ENCODE results near the gene TMEM38A. TPM values are rescaled to one million over a fixed set of nuclear protein-coding genes. Genes with fewer than 3 reads are reported as not detected.

The TMEM38A gene
- total RNA-seq = 1 to 10 TPM; 3.6 to 5.8 TPM
- 1 to 10 TPM; 3.7 to 8.5 TPM for polyA plus RNA-seq
- long read RNA-seq, donor 1, transcript TMEM38A-201 (6 exons, 2,649 nt) = major isoform, 23 of 31 reads
- long read RNA-seq, donor 1, partial matches to known transcripts = 8 of 31 reads
- long read RNA-seq, donor 1, other reads (novel, unspliced or antisense) = 0 of 31 reads
- long read RNA-seq, donor 2, partial matches to known transcripts = 0 of 7 reads
- long read RNA-seq, donor 2, other reads (novel, unspliced or antisense) = 4 of 7 reads

DNA sequence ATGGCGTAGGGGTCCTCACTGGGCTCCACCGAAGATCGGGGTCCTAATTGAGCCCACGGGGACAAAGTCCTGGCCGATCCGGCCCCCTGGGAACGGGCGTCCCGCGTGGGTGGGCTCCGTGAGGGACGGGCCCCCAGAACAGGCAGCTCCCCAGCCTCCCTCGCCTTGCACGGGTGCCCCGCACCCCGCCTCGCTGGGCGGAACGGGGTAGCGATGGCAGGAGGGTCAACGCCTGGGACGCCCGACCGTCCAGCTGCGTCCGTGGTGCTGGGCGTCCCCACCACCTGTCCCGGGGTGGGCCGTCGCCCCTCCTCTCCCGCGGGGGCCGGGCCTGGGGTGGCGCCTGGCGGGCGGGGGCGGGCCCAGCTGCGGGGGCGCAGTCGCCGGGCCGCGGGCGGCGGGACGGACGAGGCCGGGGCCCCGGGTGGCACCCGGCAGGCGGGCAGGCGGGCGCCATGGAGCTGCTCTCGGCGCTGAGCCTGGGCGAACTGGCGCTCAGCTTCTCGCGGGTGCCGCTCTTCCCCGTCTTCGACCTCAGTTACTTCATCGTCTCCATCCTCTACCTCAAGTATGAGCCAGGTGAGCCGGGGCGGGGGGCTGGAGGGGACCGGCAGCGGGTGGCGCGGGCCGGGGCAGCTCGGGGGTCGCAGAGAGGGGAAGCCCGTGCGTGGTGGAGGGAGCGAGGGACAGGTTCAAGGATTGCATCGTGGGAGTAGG, at the start of gene TMEM38A:
Gene TMEM38A, plus strand, starts transcription at position 377 of the 717 bp plus-strand sequence. Its CDS starts 79 bp downstream, at position 456.
- peak within 1 kb of the TSS in 1 of 2 donors; percentile 55 for H3K27ac ChIP-seq (ENCODE audit: low read depth in 1 of 2, low read length in 2 of 2)
- H3K27me3 ChIP-seq (ENCODE audit: control insufficient read depth in 1 of 2, insufficient read depth in 2 of 2, low read length in 1 of 2) = no peaks in the 10 kb centered on the region
- H3K4me1 ChIP-seq (ENCODE audit: control insufficient read depth in 1 of 2, insufficient read depth in 2 of 2, low read length in 2 of 2) = no peaks in the 10 kb centered on the region
- peak within 1 kb of the TSS; percentile 61 to 63 for H3K4me3 ChIP-seq (ENCODE audit: low read length in 2 of 2)
- DNase-seq = peak; percentile 60 to 80
- no peaks in the 10 kb centered on the region for H3K9me3 ChIP-seq (ENCODE audit: control insufficient read depth, low read length)
- peak; percentile 44 for ATAC-seq (ENCODE audit: low FRiP score)
- WGBS, 2 donors = 0 to 1% methylated on average over 39 to 76 of the region's 76 CpGs
- no peaks in the 10 kb centered on the region for H3K36me3 ChIP-seq (ENCODE audit: control insufficient read depth in 1 of 2, insufficient read depth in 2 of 2, low read length in 1 of 2)
- intact Hi-C loops (cut with DNase I) = loop anchor here in 1 of 2 donors (1.0 kb wide), 1 partner anchor 33 kb away; the partner anchor contains the start of gene MED26

DNA sequence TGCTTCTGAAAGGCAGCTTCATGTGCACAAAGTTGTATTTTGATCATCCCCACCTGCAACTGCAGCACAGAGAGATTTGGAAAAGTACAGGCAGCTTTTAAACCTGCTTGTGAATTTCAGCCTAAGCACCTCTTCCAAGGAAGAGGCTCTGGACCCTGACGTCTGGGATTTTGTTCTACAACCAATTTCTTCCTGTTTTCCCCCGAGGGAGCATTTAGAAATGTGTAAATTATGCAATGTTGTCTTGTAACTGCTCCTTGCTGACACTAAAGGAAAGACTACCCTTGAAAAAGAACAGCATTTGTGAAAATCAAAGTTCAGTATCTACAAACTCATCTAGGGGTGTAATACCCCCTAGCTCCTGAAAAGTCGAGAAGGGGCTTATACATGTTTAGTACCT, 48.3 kb upstream of the TMEM38A start:
- ATAC-seq (ENCODE audit: low FRiP score) (no peak), DNase-seq (no peak)
- Histone ChIP-seq H3K36me3 (ENCODE audit: control insufficient read depth in 1 of 2, insufficient read depth in 2 of 2, low read length in 1 of 2) (no peaks in the 10 kb centered on the region), H3K4me1 (ENCODE audit: control insufficient read depth in 1 of 2, insufficient read depth in 2 of 2, low read length in 2 of 2) (no peaks in the 10 kb centered on the region), H3K4me3 (ENCODE audit: low read length in 2 of 2) (no peak overlapping the region), H3K27me3 (ENCODE audit: control insufficient read depth in 1 of 2, insufficient read depth in 2 of 2, low read length in 1 of 2) (no peaks in the 10 kb centered on the region), H3K9me3 (ENCODE audit: control insufficient read depth, low read length) (no peaks in the 10 kb centered on the region), H3K27ac (ENCODE audit: low read depth in 1 of 2, low read length in 2 of 2) (no peak overlapping the region)
- intact Hi-C loops (cut with DNase I) = no loop called here
- WGBS, 2 donors = 61 to 67% methylated on average over 3 of the region's 3 CpGs

GRCh38 chr19:16613841-16614240, 47.1 kb upstream of the TMEM38A start:
- H3K36me3 ChIP-seq (ENCODE audit: control insufficient read depth in 1 of 2, insufficient read depth in 2 of 2, low read length in 1 of 2) = no peaks in the 10 kb centered on the region
- no peaks in the 10 kb centered on the region for H3K9me3 ChIP-seq (ENCODE audit: control insufficient read depth, low read length)
- no peaks in the 10 kb centered on the region for H3K27me3 ChIP-seq (ENCODE audit: control insufficient read depth in 1 of 2, insufficient read depth in 2 of 2, low read length in 1 of 2)
- intact Hi-C loops (cut with DNase I) = no loop called here
- ATAC-seq (ENCODE audit: low FRiP score) = no peak
- DNase-seq = no peak
- no peak overlapping the region for H3K27ac ChIP-seq (ENCODE audit: low read depth in 1 of 2, low read length in 2 of 2)
- 86 to 92% methylated on average over 2 of the region's 2 CpGs for WGBS, 2 donors
- H3K4me3 ChIP-seq (ENCODE audit: low read length in 2 of 2) = no peak overlapping the region
- H3K4me1 ChIP-seq (ENCODE audit: control insufficient read depth in 1 of 2, insufficient read depth in 2 of 2, low read length in 2 of 2) = no peaks in the 10 kb centered on the region

GRCh38 chr19:16614941-16615340, 46.0 kb upstream of the TMEM38A start:
- DNase-seq (no peak), ATAC-seq (ENCODE audit: low FRiP score) (no peak)
- Histone ChIP-seq H3K4me1 (ENCODE audit: control insufficient read depth in 1 of 2, insufficient read depth in 2 of 2, low read length in 2 of 2) (no peaks in the 10 kb centered on the region), H3K4me3 (ENCODE audit: low read length in 2 of 2) (no peak overlapping the region), H3K36me3 (ENCODE audit: control insufficient read depth in 1 of 2, insufficient read depth in 2 of 2, low read length in 1 of 2) (no peaks in the 10 kb centered on the region), H3K27me3 (ENCODE audit: control insufficient read depth in 1 of 2, insufficient read depth in 2 of 2, low read length in 1 of 2) (no peaks in the 10 kb centered on the region), H3K9me3 (ENCODE audit: control insufficient read depth, low read length) (no peaks in the 10 kb centered on the region), H3K27ac (ENCODE audit: low read depth in 1 of 2, low read length in 2 of 2) (no peak overlapping the region)
- WGBS, 2 donors = 44 to 59% methylated on average over 2 of the region's 2 CpGs
- intact Hi-C loops (cut with DNase I) = no loop called here

DNA sequence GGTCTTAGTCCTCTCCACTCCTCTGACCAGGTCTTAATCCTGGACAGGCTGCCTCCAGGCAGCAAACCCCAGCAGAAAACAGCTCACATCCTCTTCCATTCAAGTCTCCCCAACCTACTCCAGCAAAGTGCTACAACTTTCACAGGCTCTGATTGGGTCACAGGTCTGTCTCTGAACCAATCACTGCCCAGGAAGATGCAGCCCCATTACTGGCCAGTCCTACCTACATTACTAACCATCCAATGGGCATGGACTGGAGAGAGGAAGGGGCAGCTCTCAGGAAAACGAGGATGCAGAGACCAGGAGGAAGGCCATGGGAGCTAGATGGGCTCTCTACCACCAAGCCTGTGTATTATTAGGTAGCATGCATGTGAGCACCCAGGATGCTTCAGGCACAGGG, 45.1 kb upstream of the TMEM38A start:
- intact Hi-C loops (cut with DNase I) = no loop called here
- H3K27me3 ChIP-seq (ENCODE audit: control insufficient read depth in 1 of 2, insufficient read depth in 2 of 2, low read length in 1 of 2) = no peaks in the 10 kb centered on the region
- 31 to 43% methylated on average over 1 of the region's 1 CpG for WGBS, 2 donors
- no peaks in the 10 kb centered on the region for H3K36me3 ChIP-seq (ENCODE audit: control insufficient read depth in 1 of 2, insufficient read depth in 2 of 2, low read length in 1 of 2)
- H3K4me1 ChIP-seq (ENCODE audit: control insufficient read depth in 1 of 2, insufficient read depth in 2 of 2, low read length in 2 of 2) = no peaks in the 10 kb centered on the region
- DNase-seq (no peak), ATAC-seq (ENCODE audit: low FRiP score) (no peak)
- H3K4me3 ChIP-seq (ENCODE audit: low read length in 2 of 2) = no peak overlapping the region
- H3K27ac ChIP-seq (ENCODE audit: low read depth in 1 of 2, low read length in 2 of 2) = no peak overlapping the region
- H3K9me3 ChIP-seq (ENCODE audit: control insufficient read depth, low read length) = no peaks in the 10 kb centered on the region

DNA sequence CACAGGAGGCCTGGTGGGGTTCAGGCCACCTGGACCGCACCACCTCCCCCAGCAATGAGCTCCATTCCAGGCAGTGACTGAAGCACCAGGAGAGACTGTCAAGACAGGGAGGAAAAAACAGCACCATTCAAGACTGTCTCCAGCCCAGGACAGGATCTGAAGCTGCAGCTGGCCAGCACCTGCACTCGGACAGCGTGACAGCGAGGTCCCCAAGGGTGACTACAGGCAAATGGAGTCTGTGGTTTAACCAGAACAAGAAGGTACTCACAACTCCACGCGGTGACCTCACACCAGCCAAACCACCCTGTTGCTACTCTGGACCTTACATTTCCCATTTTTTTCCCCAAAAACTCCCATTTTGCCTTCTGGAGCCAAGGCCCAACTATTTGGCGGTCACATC, 42.7 kb upstream of the TMEM38A start:
- Histone ChIP-seq H3K27me3 (ENCODE audit: control insufficient read depth in 1 of 2, insufficient read depth in 2 of 2, low read length in 1 of 2) (no peaks in the 10 kb centered on the region), H3K27ac (ENCODE audit: low read depth in 1 of 2, low read length in 2 of 2) (no peak overlapping the region), H3K36me3 (ENCODE audit: control insufficient read depth in 1 of 2, insufficient read depth in 2 of 2, low read length in 1 of 2) (no peaks in the 10 kb centered on the region), H3K4me3 (ENCODE audit: low read length in 2 of 2) (no peak overlapping the region), H3K4me1 (ENCODE audit: control insufficient read depth in 1 of 2, insufficient read depth in 2 of 2, low read length in 2 of 2) (no peaks in the 10 kb centered on the region), H3K9me3 (ENCODE audit: control insufficient read depth, low read length) (no peaks in the 10 kb centered on the region)
- whole genome bisulfite sequencing, 2 donors = 88 to 93% methylated on average over 7 of the region's 7 CpGs
- intact Hi-C loops (cut with DNase I) = no loop called here
- no peak for ATAC-seq (ENCODE audit: low FRiP score)
- no peak for DNase-seq

DNA sequence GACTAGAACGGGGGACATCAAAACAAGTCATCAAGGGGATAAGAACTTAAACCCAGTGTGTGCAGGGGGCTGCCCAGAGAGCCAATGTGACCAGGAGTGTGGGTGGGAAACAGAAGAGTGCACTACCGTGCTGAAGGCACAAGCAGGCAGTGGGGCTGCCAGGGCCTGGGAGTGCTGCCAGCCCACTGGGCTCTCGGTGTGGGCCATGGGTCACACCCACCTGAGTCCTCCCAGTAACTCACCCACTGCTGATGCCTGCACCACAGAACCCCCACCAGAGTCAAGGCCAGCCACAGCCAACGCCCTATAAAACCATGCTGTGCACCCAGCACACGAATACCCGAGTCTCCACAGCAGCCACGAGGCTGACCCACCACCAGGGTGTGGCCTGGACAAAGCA, 41.5 kb upstream of the TMEM38A start:
- ATAC-seq (ENCODE audit: low FRiP score) (peak; percentile 50), DNase-seq (no peak)
- H3K9me3 ChIP-seq (ENCODE audit: control insufficient read depth, low read length) = no peaks in the 10 kb centered on the region
- H3K36me3 ChIP-seq (ENCODE audit: control insufficient read depth in 1 of 2, insufficient read depth in 2 of 2, low read length in 1 of 2) = no peaks in the 10 kb centered on the region
- WGBS, 2 donors = 24 to 27% methylated on average over 7 of the region's 7 CpGs
- no peak overlapping the region for H3K27ac ChIP-seq (ENCODE audit: low read depth in 1 of 2, low read length in 2 of 2)
- H3K4me3 ChIP-seq (ENCODE audit: low read length in 2 of 2) = no peak overlapping the region
- intact Hi-C loops (cut with DNase I) = loop anchor here in 1 of 2 donors (1.0 kb wide), 1 partner anchor 19 kb away; no protein-coding TSS in a partner anchor
- no peaks in the 10 kb centered on the region for H3K4me1 ChIP-seq (ENCODE audit: control insufficient read depth in 1 of 2, insufficient read depth in 2 of 2, low read length in 2 of 2)
- no peaks in the 10 kb centered on the region for H3K27me3 ChIP-seq (ENCODE audit: control insufficient read depth in 1 of 2, insufficient read depth in 2 of 2, low read length in 1 of 2)

GRCh38 chr19:16620018-16620417, 40.9 kb upstream of the TMEM38A start:
- Histone ChIP-seq H3K27me3 (ENCODE audit: control insufficient read depth in 1 of 2, insufficient read depth in 2 of 2, low read length in 1 of 2) (no peaks in the 10 kb centered on the region), H3K36me3 (ENCODE audit: control insufficient read depth in 1 of 2, insufficient read depth in 2 of 2, low read length in 1 of 2) (no peaks in the 10 kb centered on the region), H3K9me3 (ENCODE audit: control insufficient read depth, low read length) (no peaks in the 10 kb centered on the region), H3K4me1 (ENCODE audit: control insufficient read depth in 1 of 2, insufficient read depth in 2 of 2, low read length in 2 of 2) (no peaks in the 10 kb centered on the region), H3K4me3 (ENCODE audit: low read length in 2 of 2) (no peak overlapping the region), H3K27ac (ENCODE audit: low read depth in 1 of 2, low read length in 2 of 2) (no peak overlapping the region)
- 60 to 67% methylated on average over 5 of the region's 5 CpGs for WGBS, 2 donors
- intact Hi-C loops (cut with DNase I) = no loop called here
- no peak for ATAC-seq (ENCODE audit: low FRiP score)
- DNase-seq = no peak

DNA sequence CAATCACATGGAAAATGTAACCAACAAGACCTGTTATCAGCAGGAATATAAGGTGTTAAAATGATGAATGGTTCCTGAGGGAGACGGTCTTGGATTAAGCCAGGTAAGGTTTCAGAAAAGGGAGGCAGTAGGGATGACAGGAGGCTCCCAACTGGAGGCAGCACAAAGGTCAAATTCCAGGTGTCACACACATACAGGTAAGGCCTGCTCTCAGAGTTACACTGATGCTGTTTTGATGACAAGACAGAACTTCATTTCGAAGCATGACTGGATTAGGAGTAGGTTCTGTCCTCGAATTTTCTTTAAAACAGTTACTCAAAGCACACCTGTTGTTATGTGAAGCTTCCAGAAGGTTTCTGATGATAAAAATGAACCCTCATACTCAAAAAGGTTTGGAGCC, 40.4 kb upstream of the TMEM38A start:
- Histone ChIP-seq H3K9me3 (ENCODE audit: control insufficient read depth, low read length) (no peaks in the 10 kb centered on the region), H3K36me3 (ENCODE audit: control insufficient read depth in 1 of 2, insufficient read depth in 2 of 2, low read length in 1 of 2) (no peaks in the 10 kb centered on the region), H3K27ac (ENCODE audit: low read depth in 1 of 2, low read length in 2 of 2) (no peak overlapping the region), H3K27me3 (ENCODE audit: control insufficient read depth in 1 of 2, insufficient read depth in 2 of 2, low read length in 1 of 2) (no peaks in the 10 kb centered on the region), H3K4me3 (ENCODE audit: low read length in 2 of 2) (no peak overlapping the region), H3K4me1 (ENCODE audit: control insufficient read depth in 1 of 2, insufficient read depth in 2 of 2, low read length in 2 of 2) (no peaks in the 10 kb centered on the region)
- 73 to 75% methylated on average over 3 of the region's 3 CpGs for WGBS, 2 donors
- intact Hi-C loops (cut with DNase I) = no loop called here
- ATAC-seq (ENCODE audit: low FRiP score) = no peak
- DNase-seq = no peak
